ENCODE measurements around the gene MOB4. TPM values are rescaled to one million over a fixed set of nuclear protein-coding genes. Genes with fewer than 3 reads are reported as not detected.

MOB4 gene
- total and polyA plus RNA-seq, 10 donors: 15.5 to 38.3 (median 23.7) TPM

DNA sequence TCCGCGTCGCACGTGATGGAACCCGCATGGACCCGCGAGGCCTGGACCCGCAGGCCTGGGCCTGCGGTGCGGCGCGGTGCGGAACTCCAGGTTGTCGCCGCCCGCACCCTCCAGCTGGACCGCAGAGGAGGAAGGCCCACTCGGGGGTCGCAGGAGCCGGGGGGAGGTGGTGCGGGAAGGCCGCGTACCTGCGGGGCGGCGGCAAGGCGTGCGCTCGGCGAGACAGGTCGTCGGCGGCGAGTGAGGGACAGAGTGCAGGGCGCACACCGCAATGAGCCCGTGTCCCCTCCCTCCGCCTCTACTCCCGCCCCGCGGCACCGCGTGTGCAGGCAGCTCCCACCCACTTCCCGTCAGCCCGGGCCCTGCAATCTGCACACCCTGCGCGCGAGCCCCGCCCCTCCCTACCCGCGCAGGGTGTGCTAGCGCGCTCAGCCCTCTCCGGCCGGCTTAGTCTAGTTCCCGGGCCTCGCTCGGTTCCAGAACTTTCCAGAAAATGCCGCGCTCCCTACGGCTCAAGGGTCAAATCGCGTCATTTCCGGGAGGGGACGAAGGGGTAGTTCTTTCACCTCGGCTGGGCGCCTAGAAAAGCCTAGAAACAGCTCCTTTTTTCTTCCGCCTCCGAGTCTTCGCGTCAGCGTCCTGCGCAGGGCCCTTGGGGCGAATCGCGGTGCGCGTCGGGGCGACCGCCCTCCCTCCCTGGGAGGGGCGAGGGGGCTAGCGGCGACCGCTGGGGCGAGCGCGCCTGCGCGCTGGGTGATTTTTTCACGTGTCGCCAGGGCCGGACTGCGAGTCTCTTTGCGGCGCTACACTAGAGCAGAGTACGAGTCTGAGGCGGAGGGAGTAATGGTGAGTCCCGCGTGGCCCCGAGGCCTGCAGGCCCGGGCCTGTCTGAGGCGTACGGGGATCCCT, 16.0 kb upstream of the MOB4 start, which contains the start of the genes HSPD1 and HSPE1:
HSPD1 (minus strand) TSS at position 247 of the 909 bp plus-strand sequence. CDS start 992 bp downstream, outside the sequence.
HSPE1 (plus strand) TSS at position 786 of the 909 bp plus-strand sequence; CDS start at position 844, 58 bp downstream.
- Histone ChIP-seq H3K36me3 (peaks cover 0 to 59% (median 29%) of the 10 kb centered on the region in 6 donors), H3K4me3 (peak within 1 kb of the TSS; percentile 77 to 98 (median 86)), H3K27ac (peak within 1 kb of the TSS; percentile 82 to 100 (median 96)), H3K9me3 (no peaks in the 10 kb centered on the region), H3K27me3 (replicated peaks in 1 of 7) (no peaks in the 10 kb centered on the region), H3K4me1 (peaks cover 39 to 85% (median 56%) of the 10 kb centered on the region in 6 donors)
- peak; percentile 100 for DNase-seq
- WGBS, 5 donors: 0 to 1% (median 0%) methylated on average over 37 to 104 of the region's 104 CpGs
- TF ChIP-seq POLR2A (IDR thresholded peaks at IDR 0.05) (peak; percentile 58 to 96 (median 58)), POLR2AphosphoS5 (IDR thresholded peaks at IDR 0.05) (peak; percentile 96 to 97 (median 97))
- TF ChIP-seq, protein P1, sequence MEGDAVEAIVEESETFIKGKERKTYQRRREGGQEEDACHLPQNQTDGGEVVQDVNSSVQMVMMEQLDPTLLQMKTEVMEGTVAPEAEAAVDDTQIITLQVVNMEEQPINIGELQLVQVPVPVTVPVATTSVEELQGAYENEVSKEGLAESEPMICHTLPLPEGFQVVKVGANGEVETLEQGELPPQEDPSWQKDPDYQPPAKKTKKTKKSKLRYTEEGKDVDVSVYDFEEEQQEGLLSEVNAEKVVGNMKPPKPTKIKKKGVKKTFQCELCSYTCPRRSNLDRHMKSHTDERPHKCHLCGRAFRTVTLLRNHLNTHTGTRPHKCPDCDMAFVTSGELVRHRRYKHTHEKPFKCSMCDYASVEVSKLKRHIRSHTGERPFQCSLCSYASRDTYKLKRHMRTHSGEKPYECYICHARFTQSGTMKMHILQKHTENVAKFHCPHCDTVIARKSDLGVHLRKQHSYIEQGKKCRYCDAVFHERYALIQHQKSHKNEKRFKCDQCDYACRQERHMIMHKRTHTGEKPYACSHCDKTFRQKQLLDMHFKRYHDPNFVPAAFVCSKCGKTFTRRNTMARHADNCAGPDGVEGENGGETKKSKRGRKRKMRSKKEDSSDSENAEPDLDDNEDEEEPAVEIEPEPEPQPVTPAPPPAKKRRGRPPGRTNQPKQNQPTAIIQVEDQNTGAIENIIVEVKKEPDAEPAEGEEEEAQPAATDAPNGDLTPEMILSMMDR (IDR thresholded peaks at IDR 0.05 in 8 of 11, conservative IDR thresholded peaks at IDR 0.05 in 3 of 11): peak in 5 of 11 experiments; percentile 3 to 45 (median 16)
- intact Hi-C loops (cut with DNase I; ENCODE audit: low total_unique reads): no loop called here

DNA sequence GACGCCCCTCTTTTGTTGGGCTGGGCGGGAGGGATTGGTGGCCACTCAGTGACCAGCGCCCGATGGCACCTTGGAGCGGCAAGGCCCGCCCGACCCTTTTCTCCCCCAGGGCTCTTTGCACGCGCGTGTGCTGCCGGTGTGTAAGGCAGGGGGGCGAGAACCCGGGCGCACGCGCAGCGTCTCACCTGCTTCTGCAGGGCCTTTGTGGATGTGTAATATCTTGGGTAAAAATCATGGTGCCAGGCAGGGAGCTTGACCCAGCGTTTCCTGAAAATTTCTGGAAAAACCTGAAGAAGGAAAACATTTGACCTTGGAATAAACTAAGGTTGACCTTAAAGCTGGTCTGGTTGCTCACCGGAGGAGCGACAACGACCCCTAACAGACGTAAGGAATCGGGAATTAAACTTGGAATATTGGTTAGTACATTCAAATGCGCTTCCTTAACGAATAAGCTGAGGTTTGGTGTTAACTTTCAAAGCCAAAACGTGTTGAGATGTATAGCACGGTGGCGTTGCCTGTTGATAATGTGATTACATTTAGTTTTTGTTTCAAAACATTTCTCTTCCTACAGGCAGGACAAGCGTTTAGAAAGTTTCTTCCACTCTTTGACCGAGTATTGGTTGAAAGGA, 15.2 kb upstream of the MOB4 start:
- H3K4me1 ChIP-seq: peaks cover 38 to 79% (median 54%) of the 10 kb centered on the region in 6 donors
- TF ChIP-seq POLR2A (IDR thresholded peaks at IDR 0.05) (no peak), POLR2AphosphoS5 (IDR thresholded peaks at IDR 0.05) (no peak)
- H3K9me3 ChIP-seq: no peaks in the 10 kb centered on the region
- intact Hi-C loops (cut with DNase I; ENCODE audit: low total_unique reads): no loop called here
- H3K36me3 ChIP-seq: peaks cover 0 to 56% (median 29%) of the 10 kb centered on the region in 6 donors
- H3K27me3 ChIP-seq (replicated peaks in 1 of 7): no peaks in the 10 kb centered on the region
- 0 to 1% (median 0%) methylated on average over 19 to 30 of the region's 30 CpGs for WGBS, 5 donors
- H3K27ac ChIP-seq: peak overlapping the region; percentile 82 to 100 (median 96)
- peak overlapping the region; percentile 77 to 98 (median 86) for H3K4me3 ChIP-seq
- no peak for DNase-seq

DNA sequence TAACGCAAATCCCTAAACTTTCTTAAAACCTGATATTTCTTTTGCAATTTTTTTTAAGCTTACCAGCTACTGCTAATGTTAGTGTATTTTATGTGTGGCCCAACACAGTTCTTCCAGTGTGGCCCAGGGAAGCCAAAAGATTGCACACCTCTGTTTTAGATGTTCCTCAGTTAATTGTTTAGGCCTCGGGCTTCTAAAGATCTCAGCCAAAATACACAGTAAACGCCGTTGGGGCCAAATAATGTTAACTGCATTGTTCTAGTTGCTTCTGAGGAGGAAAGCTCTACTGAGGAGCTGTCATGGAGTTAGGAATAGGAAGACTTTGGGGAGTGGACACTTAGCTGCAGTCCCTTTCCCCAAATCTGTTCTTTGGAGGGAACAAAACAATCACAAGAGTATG, 13.7 kb upstream of the MOB4 start:
- H3K36me3 ChIP-seq: peaks cover 0 to 41% (median 20%) of the 10 kb centered on the region in 6 donors
- peak overlapping the region in 1 of 8 donors; percentile 98 for H3K4me3 ChIP-seq
- DNase-seq: no peak
- H3K27me3 ChIP-seq (replicated peaks in 1 of 7): no peaks in the 10 kb centered on the region
- peak overlapping the region in 6 of 8 donors; percentile 8 to 98 (median 94) for H3K27ac ChIP-seq
- WGBS, 5 donors: 64 to 76% (median 74%) methylated on average over 4 of the region's 4 CpGs
- no peaks in the 10 kb centered on the region for H3K9me3 ChIP-seq
- TF ChIP-seq, protein P1 (IDR thresholded peaks at IDR 0.05 in 8 of 11, conservative IDR thresholded peaks at IDR 0.05 in 3 of 11): no peak
- TF ChIP-seq POLR2AphosphoS5 (IDR thresholded peaks at IDR 0.05) (no peak), POLR2A (IDR thresholded peaks at IDR 0.05) (no peak)
- intact Hi-C loops (cut with DNase I; ENCODE audit: low total_unique reads): no loop called here
- H3K4me1 ChIP-seq: peaks cover 24 to 63% (median 43%) of the 10 kb centered on the region in 6 donors

DNA sequence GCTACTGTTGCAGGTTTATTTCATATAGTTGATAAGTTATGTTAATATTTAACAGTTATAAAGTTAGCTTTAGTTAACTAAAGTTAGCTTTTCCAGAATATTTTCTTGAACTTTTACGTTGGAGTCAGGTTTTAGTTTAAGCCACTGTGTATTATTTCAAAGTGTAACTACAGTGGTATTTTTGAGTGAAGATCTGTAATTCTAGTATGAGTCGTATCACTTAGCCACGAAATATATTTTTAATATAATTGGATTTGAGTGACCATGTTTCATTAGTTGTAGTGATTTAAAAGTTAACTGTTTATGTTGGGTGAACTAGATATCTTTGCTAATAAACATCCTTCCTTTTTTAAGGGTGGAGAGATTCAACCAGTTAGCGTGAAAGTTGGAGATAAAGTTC, 13.2 kb upstream of the MOB4 start:
- no peak for DNase-seq
- H3K27ac ChIP-seq: peak overlapping the region in 2 of 8 donors; percentile 21 to 98
- no peaks in the 10 kb centered on the region for H3K9me3 ChIP-seq
- 70 to 81% (median 78%) methylated on average over 4 of the region's 4 CpGs for WGBS, 5 donors
- H3K27me3 ChIP-seq (replicated peaks in 1 of 7): no peaks in the 10 kb centered on the region
- intact Hi-C loops (cut with DNase I; ENCODE audit: low total_unique reads): no loop called here
- H3K36me3 ChIP-seq: peaks cover 0 to 36% (median 20%) of the 10 kb centered on the region in 6 donors
- H3K4me1 ChIP-seq: peaks cover 21 to 58% (median 38%) of the 10 kb centered on the region in 6 donors
- H3K4me3 ChIP-seq: no peak overlapping the region
- TF ChIP-seq POLR2AphosphoS5 (IDR thresholded peaks at IDR 0.05) (no peak), POLR2A (IDR thresholded peaks at IDR 0.05) (no peak)
- TF ChIP-seq, protein P1 (IDR thresholded peaks at IDR 0.05 in 8 of 11, conservative IDR thresholded peaks at IDR 0.05 in 3 of 11): no peak

All from spleen (tissue), 11 donors.